ENCODE data around the gene LDLRAD4.

GRCh38 chr18:13436576-13436975 lies 218.0 kb downstream of the LDLRAD4 start:
- TF ChIP-seq CTCF (IDR thresholded peaks at IDR 0.05) (no peak), POLR2A (IDR thresholded peaks at IDR 0.05) (no peak)

Data from lower leg skin (tissue), 3 donors.